Bone marrow (tissue), 2 donors: ENCODE measurements around the gene PLEKHA6.
"Not testable (repeated sequence)": the region's sequence is repeated elsewhere in the genome, so short reads cannot be mapped to it uniquely, and the experiment has no call there.

Experiments
- DNase-seq, 2 donors: peaks; one replicate each; lab custom pipeline; 2025; lab: John Stamatoyannopoulos, UW

PLEKHA6 gene

GRCh38 chr1:204241050-204241449 lies 118.7 kb downstream of the PLEKHA6 start:
- DNase-seq, result no peak

- DNase-seq, result no peak
Measured at GRCh38 chr1:204240233-204240632, 119.5 kb downstream of the PLEKHA6 start.

GRCh38 chr1:204239401-204239800 lies 120.3 kb downstream of the PLEKHA6 start:
- DNase-seq, result not testable (repeated sequence)

- DNase-seq, result not testable (repeated sequence)
Measured at GRCh38 chr1:204238520-204238919, 121.2 kb downstream of the PLEKHA6 start.

DNA sequence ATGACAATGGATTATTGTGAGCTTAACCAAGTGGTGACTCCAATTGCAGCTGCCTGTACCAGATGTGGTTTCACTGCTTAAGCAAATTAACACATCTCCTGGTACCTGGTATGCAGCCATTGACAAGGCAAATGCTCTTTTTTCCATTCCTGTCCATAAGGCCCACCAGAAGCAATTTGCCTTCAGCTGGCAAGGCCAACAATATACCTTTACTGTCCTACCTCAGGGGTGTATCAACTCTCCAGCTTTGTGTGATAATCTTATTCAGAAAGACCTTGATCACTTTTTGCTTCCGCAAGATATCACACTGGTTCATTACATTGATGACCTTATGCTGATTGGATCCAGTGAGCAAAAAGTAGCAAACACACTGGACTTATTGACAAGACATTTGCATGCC lies 122.2 kb downstream of the PLEKHA6 start:
- not testable (repeated sequence) for DNase-seq

GRCh38 chr1:204232526-204232925 lies 127.2 kb downstream of the PLEKHA6 start:
- no peak for DNase-seq

DNA sequence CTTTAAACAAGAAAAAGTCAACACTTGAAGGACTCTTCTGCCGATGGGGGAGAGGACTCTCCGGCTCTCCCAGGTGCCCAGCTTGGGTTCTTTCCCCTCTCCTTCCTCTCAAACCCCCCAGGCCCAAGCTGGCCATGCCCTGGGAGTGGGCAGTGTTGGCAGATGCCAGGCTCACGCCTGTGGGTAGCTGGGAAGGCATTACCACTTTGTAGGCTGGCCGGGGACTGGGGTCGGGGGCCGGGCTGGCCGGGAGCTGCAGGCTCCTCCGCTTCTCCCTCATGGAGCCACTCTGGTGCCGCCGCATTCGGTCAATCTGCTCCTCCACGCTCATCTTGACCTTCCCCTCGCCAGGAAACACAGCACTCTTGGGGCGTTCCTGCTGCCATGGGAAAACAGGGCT lies 129.5 kb downstream of the PLEKHA6 start:
- no peak for DNase-seq

DNA sequence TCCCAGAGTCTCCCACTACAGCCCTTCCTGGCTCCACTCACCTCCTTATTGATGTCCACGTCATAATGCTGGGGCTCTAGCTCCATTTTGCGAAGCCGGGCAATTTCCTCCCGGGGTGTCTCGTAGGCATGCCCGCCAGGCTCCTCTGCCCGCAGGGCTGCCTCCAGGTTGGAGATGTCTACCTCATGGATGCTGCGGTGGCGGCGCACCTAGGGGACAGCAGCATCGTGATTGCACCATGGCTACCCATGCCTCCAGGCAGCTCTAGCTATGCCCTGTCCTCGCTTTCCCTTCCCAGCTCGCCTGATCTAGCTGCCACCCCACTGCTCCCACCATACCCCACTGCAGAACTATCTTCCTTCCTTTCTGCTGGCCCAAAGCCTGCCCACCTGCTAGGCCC lies 130.8 kb downstream of the PLEKHA6 start:
- no peak for DNase-seq

DNA sequence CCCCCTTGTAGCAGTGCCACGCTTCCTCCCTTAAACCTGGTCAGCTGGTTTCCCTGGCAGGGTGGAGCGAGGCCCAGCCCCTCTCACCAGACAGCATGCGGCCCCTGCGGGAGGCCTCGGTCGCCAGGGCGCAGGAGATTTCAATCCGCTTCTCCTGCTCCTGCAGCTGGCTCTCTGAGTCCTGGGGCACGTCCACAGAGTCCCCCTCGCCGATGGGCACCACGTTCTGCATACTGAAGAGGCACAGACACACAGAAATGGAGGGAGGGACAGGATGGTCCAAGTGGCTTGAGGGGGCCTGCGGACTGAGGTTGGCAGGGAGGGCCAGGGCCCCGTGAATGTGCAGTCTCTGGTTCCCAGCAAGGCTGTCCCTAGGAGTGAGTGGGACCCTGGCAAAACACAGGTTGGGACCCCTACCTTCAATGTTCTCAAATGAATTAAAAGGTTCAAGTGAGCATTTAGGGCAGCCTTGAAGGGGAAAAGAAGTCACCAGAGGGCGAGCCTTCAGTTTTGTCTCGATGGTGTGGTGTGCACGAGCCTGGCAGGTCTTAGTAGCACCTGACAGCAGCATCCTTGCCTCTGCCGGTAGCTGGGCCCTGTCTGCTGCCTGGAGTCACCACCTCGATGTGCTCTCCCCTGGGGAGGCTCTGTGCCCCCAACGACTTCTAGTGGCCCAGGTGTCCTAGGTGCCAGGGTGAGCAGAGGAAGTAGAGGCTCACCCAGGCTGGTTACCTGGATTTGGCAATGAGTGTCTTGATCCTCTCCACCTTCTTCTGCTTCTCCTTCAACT lies 131.5 kb downstream of the PLEKHA6 start:
- DNase-seq, result no peak

DNA sequence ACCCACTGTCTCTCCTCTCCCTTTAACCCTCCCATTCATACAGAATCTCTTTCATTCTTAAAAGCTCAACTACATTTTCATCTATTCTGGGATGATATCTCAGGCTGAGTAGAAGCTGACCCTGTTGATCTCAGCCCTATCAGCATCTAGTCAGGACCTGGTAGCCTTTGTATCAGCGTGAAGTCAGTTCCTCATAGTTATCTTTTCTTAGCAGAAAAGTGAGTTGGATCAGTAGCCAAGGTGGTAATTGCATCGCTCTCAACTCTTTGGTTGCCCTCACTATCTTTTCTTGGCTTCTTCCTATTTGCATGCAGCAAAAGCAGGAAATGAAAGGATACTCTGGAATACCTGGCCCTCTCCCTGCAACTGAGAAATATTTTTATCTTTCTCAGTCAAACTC lies 132.4 kb downstream of the PLEKHA6 start:
- DNase-seq, result no peak

DNA sequence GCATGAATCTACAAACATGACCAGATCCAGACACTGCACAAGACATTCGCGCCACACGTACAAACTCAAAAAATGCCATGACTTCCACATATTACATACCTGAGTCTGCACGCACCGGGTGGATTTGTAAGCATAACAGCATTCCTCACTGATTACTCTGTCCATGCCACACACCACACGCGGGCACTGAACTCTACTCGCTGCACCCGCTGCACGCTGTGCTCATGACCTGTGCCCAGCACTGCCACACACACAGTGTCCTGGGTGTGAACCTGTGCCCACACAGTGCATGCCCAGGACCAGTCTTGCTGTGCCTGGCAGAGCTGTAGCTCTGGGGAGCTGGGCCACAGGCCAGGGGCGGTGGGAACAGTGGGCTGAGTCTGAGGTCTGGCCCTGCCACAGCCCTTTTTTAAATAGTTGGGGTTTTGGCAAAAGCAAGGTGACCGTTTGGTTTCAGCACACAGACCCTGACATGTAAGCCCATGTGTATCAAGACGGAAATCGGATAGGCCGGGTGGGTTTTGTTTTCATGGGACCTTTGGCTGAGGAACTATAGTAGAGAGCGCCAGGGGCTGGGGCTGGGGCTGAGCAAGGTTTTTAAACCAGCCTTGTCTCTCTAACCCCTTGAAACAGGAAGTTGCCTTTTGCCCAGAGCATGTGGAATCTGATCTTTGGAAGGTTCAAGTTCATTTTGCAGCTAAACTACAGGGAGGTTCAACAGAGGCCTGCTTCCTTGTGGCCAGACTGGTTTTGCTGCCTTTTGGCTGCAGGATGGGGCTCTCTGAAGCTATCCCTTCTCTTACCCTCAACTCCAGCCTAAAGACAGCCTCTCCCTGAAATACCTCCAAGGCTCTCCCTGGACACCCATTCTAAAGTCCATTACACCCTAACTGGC lies 133.6 kb downstream of the PLEKHA6 start:
- no peak for DNase-seq

DNA sequence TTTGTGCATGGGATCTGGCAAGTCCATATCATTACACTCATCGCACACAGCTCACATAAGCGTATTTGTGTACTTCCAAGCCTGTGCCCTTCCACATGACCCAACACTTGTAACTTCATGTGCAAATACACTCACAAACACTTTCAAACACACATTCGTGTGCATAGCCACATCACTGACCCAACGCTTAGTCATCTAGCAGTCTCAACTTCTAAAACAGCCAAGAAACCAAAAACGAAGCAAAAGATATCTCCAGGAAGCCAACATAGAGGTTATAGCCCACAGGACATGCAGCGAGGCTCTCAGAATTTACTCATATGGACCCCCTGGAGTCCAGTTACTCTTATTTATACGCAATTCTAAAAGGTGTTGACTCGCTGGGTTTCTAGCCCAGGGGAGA lies 135.1 kb downstream of the PLEKHA6 start:
- no peak for DNase-seq

DNA sequence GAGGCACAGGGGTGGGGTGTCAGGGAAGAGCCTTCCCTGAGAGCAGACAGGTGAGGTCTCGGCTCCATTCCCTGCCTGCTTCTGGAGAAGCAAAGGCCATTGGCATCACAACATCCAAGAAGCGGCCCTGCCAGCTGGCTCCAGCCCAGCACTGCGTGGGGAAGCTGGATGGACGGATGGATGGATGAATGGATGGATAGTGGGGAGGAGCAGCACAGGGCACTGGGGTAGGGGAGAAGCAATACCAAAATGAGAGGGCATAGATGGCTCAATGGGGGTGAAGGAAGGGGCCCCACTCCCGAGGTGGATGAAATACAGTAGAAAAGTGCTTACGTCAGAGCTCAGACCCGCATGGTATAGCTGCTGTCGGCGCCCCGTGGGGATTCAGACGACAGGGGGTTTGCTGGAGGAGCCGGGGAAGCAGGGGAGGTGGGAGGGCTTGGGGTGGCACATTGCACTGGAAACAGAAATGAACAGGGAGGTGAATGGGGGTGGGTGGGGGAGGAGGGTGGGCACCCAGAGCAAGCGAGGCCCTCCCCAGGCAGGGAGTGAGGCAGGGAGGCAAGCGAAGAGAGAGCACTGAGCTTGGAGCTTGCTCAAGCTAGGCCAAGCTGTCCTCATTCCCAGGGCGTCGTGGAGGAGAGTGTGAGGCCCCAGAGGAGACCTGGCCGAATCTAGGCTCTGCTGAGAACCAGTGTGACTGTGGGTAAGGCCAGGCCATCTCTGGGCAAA lies 136.4 kb downstream of the PLEKHA6 start:
- DNase-seq, result no peak

DNA sequence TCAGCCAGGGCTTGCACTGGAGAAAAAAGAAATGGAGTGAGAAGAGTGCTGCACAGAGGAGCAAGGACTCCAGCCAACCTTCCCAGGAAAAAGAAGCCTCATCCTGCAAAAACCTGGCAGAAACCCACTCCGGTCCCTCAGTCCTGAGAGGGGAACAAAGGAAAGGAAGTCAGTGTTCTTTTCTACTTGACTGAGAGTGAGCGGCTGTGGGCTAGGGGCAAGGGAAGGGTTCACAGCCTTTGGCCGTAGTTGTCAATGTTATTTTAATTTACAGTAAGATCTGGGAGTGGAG lies 137.0 kb downstream of the PLEKHA6 start:
- DNase-seq, result no peak

DNA sequence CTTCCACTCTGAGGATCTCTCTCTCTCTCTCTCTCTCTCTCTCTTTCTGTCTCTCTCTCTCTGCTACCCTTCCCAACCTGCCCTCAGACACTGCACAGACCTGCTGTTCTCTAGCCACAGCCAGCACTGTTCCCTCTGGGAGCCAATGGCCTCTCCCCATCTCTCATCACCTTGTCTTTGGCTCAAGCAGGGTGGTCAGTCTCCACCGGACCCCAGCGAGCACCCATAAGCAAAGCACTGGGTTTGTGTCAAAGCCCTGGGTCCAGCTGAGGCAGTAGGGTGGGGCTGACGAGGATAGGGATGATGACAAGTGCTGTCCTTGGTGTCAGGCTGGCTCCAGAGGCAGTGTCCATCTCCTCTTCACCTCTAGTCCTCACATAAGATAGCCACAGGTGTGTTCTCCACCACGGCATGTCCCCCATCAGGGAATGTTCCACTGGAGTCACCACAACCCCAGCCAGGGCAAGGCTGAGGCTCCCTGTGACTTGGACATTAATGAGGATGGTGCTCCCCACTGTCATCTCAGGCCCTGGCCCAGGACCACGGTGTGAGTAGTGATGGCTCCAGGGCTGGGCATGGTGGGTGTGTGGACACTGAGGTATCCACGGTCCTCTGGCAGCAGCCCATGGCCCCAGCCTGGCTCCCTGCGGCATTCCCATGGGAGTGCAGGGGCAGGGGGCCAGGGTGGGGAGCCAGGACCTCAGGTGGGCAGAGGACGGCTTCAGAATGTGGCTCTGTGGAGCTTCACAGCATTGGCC lies 137.5 kb downstream of the PLEKHA6 start:
- no peak for DNase-seq

GRCh38 chr1:204221271-204221670 lies 138.5 kb downstream of the PLEKHA6 start:
- DNase-seq, result no peak

GRCh38 chr1:204219971-204220616 lies 139.6 kb downstream of the PLEKHA6 start:
- no peak for DNase-seq

GRCh38 chr1:204218552-204218951 lies 141.2 kb downstream of the PLEKHA6 start:
- no peak for DNase-seq

DNA sequence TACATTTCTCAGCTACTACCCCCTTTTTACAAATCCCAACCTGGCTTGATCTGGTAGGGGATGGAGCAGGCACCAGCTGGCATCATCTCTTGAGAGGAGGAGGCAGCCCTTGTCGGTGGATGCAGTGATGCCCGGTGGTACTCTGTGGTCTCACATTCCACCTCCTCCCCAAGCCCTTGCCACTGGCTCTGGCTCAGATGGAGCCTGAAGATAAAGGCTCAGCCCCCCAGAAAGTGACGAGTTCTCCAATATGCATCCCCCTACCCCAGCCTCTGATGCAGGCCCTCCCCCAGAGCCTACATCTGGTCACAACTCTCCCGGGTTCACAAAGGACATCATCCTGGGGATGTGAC lies 142.1 kb downstream of the PLEKHA6 start:
- no peak for DNase-seq

DNA sequence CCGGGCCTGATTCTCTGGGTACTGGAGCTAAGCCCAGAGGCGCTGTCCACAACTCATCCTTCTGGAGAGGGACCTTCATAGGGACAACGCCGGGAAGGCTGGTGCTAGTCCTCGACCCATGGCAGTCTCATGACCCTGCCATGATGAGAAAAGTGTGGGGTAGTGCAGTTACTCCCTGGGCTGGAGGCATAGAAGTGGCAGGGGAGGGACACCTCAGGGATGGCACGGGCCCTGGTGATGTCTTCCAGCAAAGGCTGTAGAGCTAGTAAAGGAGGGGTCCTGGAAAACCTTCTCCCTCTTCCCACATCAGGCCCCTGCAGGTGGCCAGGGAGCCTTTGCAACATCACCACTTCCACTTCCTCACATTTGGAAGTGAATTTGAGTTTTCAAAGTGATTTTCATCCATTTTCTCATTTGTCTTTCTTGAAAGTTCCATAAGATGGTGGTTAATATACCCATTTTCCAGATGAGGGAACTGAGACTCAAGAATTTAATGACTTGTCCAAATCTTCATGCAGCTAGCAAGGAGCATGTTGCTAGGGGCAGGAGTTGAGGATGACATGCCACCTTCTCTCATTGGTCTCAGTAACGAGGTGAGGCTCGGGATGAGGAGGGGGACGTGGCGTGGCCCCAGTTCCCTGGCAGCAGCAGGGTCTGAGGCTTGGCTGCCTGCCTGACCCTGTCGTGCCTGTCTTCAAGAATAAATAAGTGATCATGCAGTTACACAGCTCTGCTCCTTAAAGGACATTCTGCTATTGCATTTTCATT lies 142.7 kb downstream of the PLEKHA6 start:
- DNase-seq, result no peak

- no peak for DNase-seq
Measured at GRCh38 chr1:204216236-204216635, 143.5 kb downstream of the PLEKHA6 start.
